Upper lobe of left lung (tissue), 6 donors: Measurements from ENCODE around the gene FNDC3A. TPM values are rescaled to one million over a fixed set of nuclear protein-coding genes. Genes with fewer than 3 reads are reported as not detected.

Experiments used
- ATAC-seq, 2 donors: fragments of 200-7000 bp; cut with Tn5 transposase; one replicate each; pipeline ENCODE4 v1.9.1; 2022; ENCODE audit warnings: mild to moderate bottlenecking in 2 of 2, moderate library complexity in 2 of 2; ENCODE audit not compliant: low FRiP score in 2 of 2
- DNase-seq, 2 donors: peaks; one replicate each; pipeline ENCODE4 v3.0.0-alpha.2; 2019 to 2020
- H3K27ac ChIP-seq, 4 donors: fragments of 200-600 bp; sonication (generic); one replicate each; pipeline ENCODE4 v1.5.1; 2016 to 2019
- H3K27me3 ChIP-seq, 4 donors: fragments of 200-600 bp; sonication (generic); one replicate each; pipeline ENCODE4 v1.5.1; 2017 to 2019
- H3K36me3 ChIP-seq, 4 donors: fragments of 200-600 bp; sonication (generic); one replicate each; pipeline ENCODE4 v1.5.1; 2016 to 2019
- H3K4me1 ChIP-seq, 4 donors: fragments of 200-600 bp; sonication (generic); one replicate each; pipeline ENCODE4 v1.5.1; 2018 to 2019
- H3K4me3 ChIP-seq, 4 donors: fragments of 200-600 bp; sonication (generic); one replicate each; pipeline ENCODE4 v1.5.1; 2017 to 2019; ENCODE audit warnings: mild to moderate bottlenecking in 2 of 4, moderate library complexity in 1 of 4
- H3K9me3 ChIP-seq, 4 donors: fragments of 200-600 bp; sonication (generic); one replicate each; pipeline ENCODE4 v1.5.1; 2018 to 2019
- CTCF ChIP-seq, 6 experiments: fragments of 450-650 bp in 4 of 6; fragments of 200-600 bp in 2 of 6; sonication (generic) in 2 of 6; IDR thresholded peaks; one replicate each; pipeline ENCODE4 v1.5.1; 2016 to 2019; ENCODE audit warnings: antibody characterized with exemption in 6 of 6
- EP300 ChIP-seq, 4 donors: sonication (generic); formaldehyde crosslinking; IDR thresholded peaks; one replicate each; pipeline ENCODE4 v1.5.1; 2017; ENCODE audit warnings: antibody characterized with exemption in 4 of 4, control low read depth in 2 of 4
- POLR2A ChIP-seq, 4 donors: fragments of 450-650 bp; IDR thresholded peaks; one replicate each; pipeline ENCODE4 v1.5.1; 2016 to 2017; ENCODE audit warnings: antibody characterized with exemption in 4 of 4, mild to moderate bottlenecking in 2 of 4
- POLR2AphosphoS5 ChIP-seq, 2 donors: sonication (generic); formaldehyde crosslinking; IDR thresholded peaks; one replicate each; pipeline ENCODE4 v1.5.1; 2017; ENCODE audit warnings: antibody characterized with exemption in 2 of 2
- WGBS, 2 donors: methylation state at CpG; one replicate each; pipeline ENCODE4 v1.1.5; 2017 to 2018; 5-methylcytosine and 5-hydroxymethylcytosine counted together
- total RNA-seq, 6 donors: library from RNA; depleted of rRNA in 4 of 6; stranded (reverse); fragments of >200 nt in 4 of 6; gene quantifications; one replicate each; pipeline versions ENCODE4 v1.1.0 to v1.2.1, GENCODE V29; 2016 to 2021
- donor health status: DM: no; HTN: no; CAD: no; lungs with moderate emphysema.
- donor health status: DM: no; HTN: yes; CAD: no; lungs with severe emphysema.

FNDC3A gene
- total RNA-seq, 6 donors from 2014 or later, result 22.9 to 62.3 (median 44.6) TPM

GRCh38 chr13:49100637-49101570 is 125.2 kb downstream of the FNDC3A start:
- ATAC-seq, result no peak
- WGBS, 2 donors, result 92 to 93% methylated on average over 6 of the region's 6 CpGs

GRCh38 chr13:49108196-49108595 is 132.5 kb downstream of the FNDC3A start:
- Histone ChIP-seq H3K4me3 (no peak overlapping the region), H3K27me3 (no peaks in the 10 kb centered on the region), H3K27ac (no peak overlapping the region), H3K36me3 (no peaks in the 10 kb centered on the region), H3K4me1 (peaks cover 20 to 27% (median 23%) of the 10 kb centered on the region in 4 donors), H3K9me3 (no peaks in the 10 kb centered on the region)
- DNase-seq (no peak), ATAC-seq (peak in 1 of 2 donors; percentile 48)
- TF ChIP-seq CTCF (IDR thresholded peaks at IDR 0.05) (no peak), EP300 (IDR thresholded peaks at IDR 0.05) (no peak), POLR2A (IDR thresholded peaks at IDR 0.05) (no peak), POLR2AphosphoS5 (IDR thresholded peaks at IDR 0.05) (no peak)
- WGBS, 2 donors, result 78 to 85% methylated on average over 2 of the region's 2 CpGs

More at GRCh38 chr13:49100637-49101570, 125.2 kb downstream of the FNDC3A start:
- no peak for DNase-seq
- no peak overlapping the region for H3K27ac ChIP-seq
- H3K4me3 ChIP-seq, result no peak overlapping the region
- no peak for TF ChIP-seq POLR2A (IDR thresholded peaks at IDR 0.05)
- TF ChIP-seq POLR2AphosphoS5 (IDR thresholded peaks at IDR 0.05), result no peak
- no peak for TF ChIP-seq EP300 (IDR thresholded peaks at IDR 0.05)
- no peak for TF ChIP-seq CTCF (IDR thresholded peaks at IDR 0.05)
- H3K36me3 ChIP-seq, result no peaks in the 10 kb centered on the region
- H3K4me1 ChIP-seq, result peaks cover 23 to 28% (median 25%) of the 10 kb centered on the region in 4 donors
- H3K27me3 ChIP-seq, result no peaks in the 10 kb centered on the region
- no peaks in the 10 kb centered on the region for H3K9me3 ChIP-seq

GRCh38 chr13:49110122-49110912 is 134.6 kb downstream of the FNDC3A start:
- peaks cover 29 to 36% (median 31%) of the 10 kb centered on the region in 4 donors for H3K4me1 ChIP-seq
- no peaks in the 10 kb centered on the region for H3K27me3 ChIP-seq
- H3K27ac ChIP-seq, result peak overlapping the region; percentile 46 to 76 (median 64)
- DNase-seq, result peak in 1 of 2 donors; percentile 92
- peaks cover 0 to 2% (median 0%) of the 10 kb centered on the region in 4 donors for H3K36me3 ChIP-seq
- peak in 1 of 2 donors; percentile 90 for ATAC-seq
- peak in 1 of 4 donors; percentile 21 for TF ChIP-seq POLR2A (IDR thresholded peaks at IDR 0.05)
- TF ChIP-seq EP300 (IDR thresholded peaks at IDR 0.05), result no peak
- TF ChIP-seq POLR2AphosphoS5 (IDR thresholded peaks at IDR 0.05), result peak in 1 of 2 donors; percentile 23
- no peak for TF ChIP-seq CTCF (IDR thresholded peaks at IDR 0.05)
- WGBS, 2 donors, result 1% methylated on average over 16 of the region's 16 CpGs
- H3K9me3 ChIP-seq, result no peaks in the 10 kb centered on the region
- H3K4me3 ChIP-seq, result peak overlapping the region; percentile 25 to 64 (median 50)

GRCh38 chr13:49110913-49111170 is 135.1 kb downstream of the FNDC3A start:
- peak overlapping the region; percentile 25 to 64 (median 50) for H3K4me3 ChIP-seq
- H3K27me3 ChIP-seq, result no peaks in the 10 kb centered on the region
- peaks cover 29 to 36% (median 31%) of the 10 kb centered on the region in 4 donors for H3K4me1 ChIP-seq
- peak overlapping the region in 2 of 4 donors; percentile 66 to 76 for H3K27ac ChIP-seq
- TF ChIP-seq POLR2AphosphoS5 (IDR thresholded peaks at IDR 0.05), result no peak
- no peak for TF ChIP-seq POLR2A (IDR thresholded peaks at IDR 0.05)
- no peak for TF ChIP-seq EP300 (IDR thresholded peaks at IDR 0.05)
- TF ChIP-seq CTCF (IDR thresholded peaks at IDR 0.05), result no peak
- DNase-seq (no peak), ATAC-seq (no peak)
- no peaks in the 10 kb centered on the region for H3K9me3 ChIP-seq
- peaks cover 0 to 7% (median under 1%) of the 10 kb centered on the region in 4 donors for H3K36me3 ChIP-seq
